ENCODE measurements around the gene NPBWR2. TPM values are rescaled to one million over a fixed set of nuclear protein-coding genes. Genes with fewer than 3 reads are reported as not detected.

NPBWR2 gene
- total RNA-seq, 4 donors from 2014 or later = not detected

- no peak overlapping the region for H3K4me3 ChIP-seq (ENCODE audit: low read depth, poor library complexity, severe bottlenecking)
- TF ChIP-seq CTCF (IDR thresholded peaks at IDR 0.05) (no peak), POLR2A (IDR thresholded peaks at IDR 0.05) (no peak)
- no peak for DNase-seq (ENCODE audit: low spot score in 2 of 2)
- WGBS, 2 donors = 8 to 16% methylated on average over 16 to 19 of the region's 23 CpGs
- intact Hi-C loops (cut with DNase I; ENCODE audit: low total_unique reads) = no loop called here
Measured at GRCh38 chr20:64084685-64085152, 22.6 kb downstream of the NPBWR2 start.

GRCh38 chr20:64083804-64084684, 23.3 kb downstream of the NPBWR2 start, which contains the start of gene LKAAEAR1:
Gene LKAAEAR1, minus strand, starts transcription at chr20:64084398. Its CDS starts 179 bp downstream, at chr20:64084219.
- TF ChIP-seq POLR2A (IDR thresholded peaks at IDR 0.05) (no peak), CTCF (IDR thresholded peaks at IDR 0.05) (no peak)
- WGBS, 2 donors = 4 to 10% methylated on average over 23 to 46 of the region's 86 CpGs
- no peak within 1 kb of the TSS for H3K4me3 ChIP-seq (ENCODE audit: low read depth, poor library complexity, severe bottlenecking)
- intact Hi-C loops (cut with DNase I; ENCODE audit: low total_unique reads) = no loop called here
- DNase-seq (ENCODE audit: low spot score in 2 of 2) = no peak

GRCh38 chr20:64083378-64083803, 24.0 kb downstream of the NPBWR2 start:
- TF ChIP-seq CTCF (IDR thresholded peaks at IDR 0.05) (no peak), POLR2A (IDR thresholded peaks at IDR 0.05) (no peak)
- intact Hi-C loops (cut with DNase I; ENCODE audit: low total_unique reads) = no loop called here
- peak in 1 of 2 donors; percentile 94 for DNase-seq (ENCODE audit: low spot score in 2 of 2)
- no peak overlapping the region for H3K4me3 ChIP-seq (ENCODE audit: low read depth, poor library complexity, severe bottlenecking)
- WGBS, 2 donors = 1 to 2% methylated on average over 18 to 37 of the region's 52 CpGs

GRCh38 chr20:64082820-64083377, 24.5 kb downstream of the NPBWR2 start:
- H3K4me3 ChIP-seq (ENCODE audit: low read depth, poor library complexity, severe bottlenecking) = no peak overlapping the region
- 21 to 22% methylated on average over 11 to 13 of the region's 13 CpGs for WGBS, 2 donors

GRCh38 chr20:64082126-64082731, 25.1 kb downstream of the NPBWR2 start:
- TF ChIP-seq POLR2A (IDR thresholded peaks at IDR 0.05) (no peak), CTCF (IDR thresholded peaks at IDR 0.05) (no peak)
- no peak for DNase-seq (ENCODE audit: low spot score in 2 of 2)
- WGBS, 2 donors = 29 to 40% methylated on average over 7 to 9 of the region's 13 CpGs

More at GRCh38 chr20:64082820-64083377, 24.5 kb downstream of the NPBWR2 start:
- TF ChIP-seq CTCF (IDR thresholded peaks at IDR 0.05) (no peak), POLR2A (IDR thresholded peaks at IDR 0.05) (no peak)
- intact Hi-C loops (cut with DNase I; ENCODE audit: low total_unique reads) = no loop called here
- no peak for DNase-seq (ENCODE audit: low spot score in 2 of 2)

More at GRCh38 chr20:64082126-64082731, 25.1 kb downstream of the NPBWR2 start:
- no peak overlapping the region for H3K4me3 ChIP-seq (ENCODE audit: low read depth, poor library complexity, severe bottlenecking)
- intact Hi-C loops (cut with DNase I; ENCODE audit: low total_unique reads) = no loop called here

Data from lower leg skin (tissue), 4 donors.